SKM-1 (cell line): Measurements from ENCODE around the gene ACACB.
A peak's percentile ranks its signal among the peaks of the same experiment; 100 is the strongest.

Source experiments
- DNase-seq: peaks from one replicate; lab custom pipeline; 2025; ENCODE audit not compliant: unreplicated experiment; lab: John Stamatoyannopoulos, UW

Gene ACACB

DNA sequence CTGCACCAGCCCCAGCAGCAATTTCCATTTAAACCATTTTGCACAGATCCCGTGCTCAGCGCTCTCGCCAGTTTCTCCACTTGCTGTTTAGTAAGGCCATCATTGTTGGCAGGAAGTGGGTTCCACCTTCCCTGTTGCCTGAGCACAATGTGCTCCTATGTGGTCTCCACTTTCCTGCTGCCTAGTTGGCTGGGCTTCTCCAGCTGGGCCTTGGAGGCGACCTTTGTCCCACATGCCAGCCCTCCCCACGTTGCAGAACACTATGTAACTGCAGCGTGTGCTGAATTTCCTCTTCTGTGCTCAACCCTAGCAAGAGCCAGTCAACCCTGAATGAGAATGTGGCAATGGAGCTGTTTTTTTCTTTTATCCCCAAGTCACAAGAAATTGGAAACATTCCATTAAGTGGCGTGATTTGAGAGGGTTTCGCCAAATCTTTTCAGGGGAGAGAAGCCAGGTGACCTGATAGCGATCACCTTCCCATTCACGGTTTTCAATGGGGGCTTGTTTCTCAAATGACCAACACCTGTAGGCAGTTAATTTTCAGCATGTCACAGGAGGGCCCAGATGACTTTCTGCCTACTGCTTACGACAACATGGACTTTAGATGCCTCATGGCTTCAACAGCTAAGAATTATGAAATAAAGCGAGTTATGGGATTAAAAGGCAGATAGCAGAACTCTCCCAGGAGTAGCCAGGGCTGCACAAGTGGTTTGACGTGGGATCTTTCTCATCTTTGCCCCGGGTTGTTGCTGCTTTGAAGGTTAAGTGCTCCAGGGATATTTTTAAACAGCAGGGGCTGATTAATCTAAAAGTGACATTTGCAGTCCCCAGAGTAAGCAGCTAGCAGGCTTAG is at the start of gene ACACB:
Gene ACACB, plus strand, starts transcription at position 830 of the 853 bp plus-strand sequence. CDS start 22,819 bp downstream, outside the sequence.
- DNase-seq = no peak

- DNase-seq = no peak
Measured at GRCh38 chr12:109069307-109070271, 46.8 kb upstream of the ACACB start.

GRCh38 chr12:109074866-109075265 is 41.5 kb upstream of the ACACB start:
- no peak for DNase-seq

GRCh38 chr12:109082751-109083150 is 33.6 kb upstream of the ACACB start:
- no peak for DNase-seq

GRCh38 chr12:109084425-109084824 is 32.0 kb upstream of the ACACB start:
- no peak for DNase-seq

- DNase-seq = no peak
Measured at GRCh38 chr12:109085590-109085989, 30.8 kb upstream of the ACACB start.

- DNase-seq = no peak
Measured at GRCh38 chr12:109087250-109087649, 29.1 kb upstream of the ACACB start.

DNA sequence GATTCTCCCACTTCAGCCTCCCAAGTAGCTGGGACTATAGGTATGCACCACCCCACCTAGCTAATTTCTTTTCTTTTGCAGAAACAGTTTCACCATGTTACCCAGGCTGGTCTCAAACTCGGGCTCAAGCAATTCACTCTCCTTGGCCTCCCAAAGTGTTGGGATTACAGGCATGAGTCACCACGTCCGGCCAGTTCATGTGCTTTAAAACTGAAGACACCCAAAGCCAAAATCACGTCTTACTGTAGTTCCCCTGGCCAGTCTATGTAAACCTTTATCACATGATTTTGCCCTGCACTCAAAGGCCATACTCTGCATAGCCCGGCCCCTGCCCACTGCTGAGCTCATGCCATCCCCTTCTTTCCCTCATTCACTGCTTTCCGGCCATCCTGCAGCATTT is 27.6 kb upstream of the ACACB start:
- DNase-seq = no peak

DNA sequence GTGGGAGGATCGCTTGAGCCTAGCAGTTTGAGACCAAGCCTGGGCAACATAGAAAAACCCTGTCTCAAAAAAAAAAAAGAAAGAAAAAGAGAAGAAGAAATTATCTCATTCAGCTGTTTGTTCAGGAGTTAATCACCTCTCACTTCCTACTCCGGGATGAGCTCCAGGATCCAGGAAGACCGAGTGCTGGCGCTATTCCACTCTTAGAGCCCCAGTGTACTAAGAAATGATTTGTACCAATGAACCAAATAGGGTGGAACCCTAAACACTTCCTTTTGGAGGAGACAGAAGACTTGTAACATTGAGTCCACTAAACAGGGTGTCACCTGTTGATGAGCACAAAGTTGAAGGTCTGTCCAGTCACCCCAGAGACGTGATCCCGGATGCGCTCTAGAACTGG is 26.7 kb upstream of the ACACB start:
- DNase-seq = no peak

- no peak for DNase-seq
Measured at GRCh38 chr12:109092497-109093021, 23.8 kb upstream of the ACACB start.

GRCh38 chr12:109093022-109093918 is 23.1 kb upstream of the ACACB start, which contains the start of gene ALKBH2:
ALKBH2 (minus strand) TSS chr12:109093472; CDS start chr12:109092786, 686 bp downstream.
- DNase-seq = peak; percentile 29

DNA sequence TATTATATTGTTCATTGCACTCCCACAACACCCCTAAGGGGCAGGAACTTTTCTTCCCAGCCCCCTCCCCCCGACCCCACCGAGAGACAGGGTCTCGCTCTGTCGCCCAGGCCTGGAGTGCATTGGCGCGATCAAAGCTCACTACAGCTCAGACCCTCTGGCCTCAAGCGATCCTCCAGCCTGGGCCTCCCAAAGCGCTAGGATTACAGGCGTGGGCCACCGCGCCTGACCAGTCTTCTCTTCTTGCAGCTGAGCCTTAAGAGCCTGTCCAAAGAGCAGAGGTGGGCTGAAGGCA is 19.3 kb upstream of the ACACB start:
- DNase-seq = no peak

DNA sequence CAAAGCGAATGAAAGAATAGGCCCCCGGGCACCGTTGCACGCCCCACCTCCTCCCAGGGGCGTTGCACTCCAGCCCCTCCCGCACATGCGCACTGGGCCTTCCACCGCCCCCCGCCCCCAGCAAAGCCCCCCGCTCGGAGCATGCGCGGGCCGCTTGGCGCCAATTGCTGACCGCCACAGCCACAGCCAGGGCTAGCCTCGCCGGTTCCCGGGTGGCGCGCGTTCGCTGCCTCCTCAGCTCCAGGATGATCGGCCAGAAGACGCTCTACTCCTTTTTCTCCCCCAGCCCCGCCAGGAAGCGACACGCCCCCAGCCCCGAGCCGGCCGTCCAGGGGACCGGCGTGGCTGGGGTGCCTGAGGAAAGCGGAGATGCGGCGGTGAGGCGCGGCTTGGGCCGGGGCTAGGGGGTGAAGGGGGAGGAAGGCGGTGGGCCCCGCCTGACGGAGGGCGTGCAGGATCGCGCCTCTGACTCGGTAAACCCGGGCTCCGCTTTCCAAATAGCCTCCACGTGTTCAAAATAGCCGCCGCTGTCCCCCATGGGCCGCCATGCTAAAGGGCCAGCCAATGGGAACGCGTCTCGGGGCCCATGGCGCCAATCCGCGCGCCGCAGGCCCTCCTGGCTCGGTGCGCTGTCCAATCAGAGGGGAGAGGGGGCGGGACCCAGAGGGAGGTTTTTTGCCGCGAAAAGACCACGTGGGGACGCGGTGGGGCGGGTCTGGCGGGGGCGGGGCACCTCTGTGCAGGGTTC is 18.8 kb upstream of the ACACB start, which contains the start of gene UNG:
Gene UNG, plus strand, starts transcription at position 163 of the 748 bp plus-strand sequence. Its CDS starts 83 bp downstream, at position 246.
- peak; percentile 44 for DNase-seq

DNA sequence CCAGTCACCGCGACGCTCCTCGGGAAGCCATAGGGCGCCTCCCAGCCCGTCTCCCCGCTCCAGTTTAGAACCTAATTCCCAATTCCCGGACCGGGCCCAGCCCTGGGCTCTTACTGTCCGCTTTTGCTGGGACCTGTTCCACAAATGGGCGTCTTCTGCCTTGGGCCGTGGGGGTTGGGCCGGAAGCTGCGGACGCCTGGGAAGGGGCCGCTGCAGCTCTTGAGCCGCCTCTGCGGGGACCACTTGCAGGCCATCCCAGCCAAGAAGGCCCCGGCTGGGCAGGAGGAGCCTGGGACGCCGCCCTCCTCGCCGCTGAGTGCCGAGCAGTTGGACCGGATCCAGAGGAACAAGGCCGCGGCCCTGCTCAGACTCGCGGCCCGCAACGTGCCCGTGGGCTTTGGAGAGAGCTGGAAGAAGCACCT is 18.2 kb upstream of the ACACB start:
- DNase-seq = no peak

GRCh38 chr12:109098651-109099050 is 17.7 kb upstream of the ACACB start:
- no peak for DNase-seq

DNA sequence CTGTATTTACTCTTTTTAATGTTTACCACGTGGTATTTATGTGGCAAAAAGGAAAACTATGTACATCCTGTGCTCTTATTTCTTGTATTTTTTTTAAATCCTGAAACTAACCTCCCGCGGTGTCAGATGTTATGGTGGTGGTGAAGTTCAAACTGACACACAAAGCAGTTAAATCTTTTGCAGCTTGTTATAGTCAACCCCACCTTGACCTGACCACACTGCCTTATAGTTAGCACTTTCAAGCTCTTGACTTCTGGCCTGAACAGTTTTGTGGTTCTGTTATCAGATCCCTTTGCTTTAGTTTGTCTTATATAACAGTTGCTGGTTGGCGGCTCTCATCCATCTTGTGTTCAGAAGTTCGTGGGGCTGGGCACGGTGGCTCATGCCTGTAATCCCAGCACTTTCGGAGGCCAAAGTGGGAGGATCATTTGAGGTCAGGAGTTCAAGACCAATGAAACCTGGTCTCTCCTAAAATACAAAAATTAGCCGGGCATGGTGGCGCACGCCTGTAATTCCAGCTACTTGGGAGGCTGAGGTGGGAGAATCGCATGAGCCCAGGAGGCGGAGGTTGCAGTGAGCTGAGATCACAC is 16.9 kb upstream of the ACACB start:
- no peak for DNase-seq

DNA sequence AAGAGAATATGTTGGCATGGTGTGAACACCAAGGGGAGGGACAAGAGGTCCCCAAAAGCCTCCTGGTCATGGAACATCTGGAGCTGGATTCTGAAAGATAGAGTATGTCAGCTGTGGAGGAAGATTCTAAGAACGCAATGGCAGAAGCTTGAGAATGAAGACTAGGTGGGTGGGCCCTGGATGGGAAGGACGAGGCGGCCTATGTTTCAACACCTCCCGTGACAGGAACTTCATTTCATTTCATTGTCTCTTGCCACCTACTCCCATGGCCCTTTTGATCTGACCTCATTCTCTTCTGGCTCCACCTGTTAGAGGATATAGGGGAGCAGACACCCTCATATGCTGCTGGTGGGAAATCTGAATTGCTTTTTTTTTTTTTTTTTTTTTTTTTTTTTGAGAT is 15.6 kb upstream of the ACACB start:
- no peak for DNase-seq

DNA sequence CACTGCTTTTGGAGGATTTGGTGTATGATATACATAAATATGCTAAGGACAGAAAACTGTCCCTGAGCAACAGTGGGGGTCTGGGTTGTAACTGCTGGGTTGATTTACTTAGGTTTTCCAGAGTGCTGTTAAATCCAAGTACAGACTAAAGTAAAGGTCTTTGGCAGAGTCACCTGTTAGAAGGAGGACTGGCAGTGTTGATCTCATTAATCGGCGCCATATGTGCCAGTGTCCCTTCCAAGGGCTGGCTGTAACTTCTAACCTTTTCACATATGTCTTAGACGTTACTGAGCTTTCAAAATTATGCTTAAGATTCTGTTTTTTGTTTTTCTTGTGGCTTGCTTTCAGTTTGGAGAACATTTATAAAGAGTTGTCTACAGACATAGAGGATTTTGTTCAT is 13.9 kb upstream of the ACACB start:
- DNase-seq = no peak

DNA sequence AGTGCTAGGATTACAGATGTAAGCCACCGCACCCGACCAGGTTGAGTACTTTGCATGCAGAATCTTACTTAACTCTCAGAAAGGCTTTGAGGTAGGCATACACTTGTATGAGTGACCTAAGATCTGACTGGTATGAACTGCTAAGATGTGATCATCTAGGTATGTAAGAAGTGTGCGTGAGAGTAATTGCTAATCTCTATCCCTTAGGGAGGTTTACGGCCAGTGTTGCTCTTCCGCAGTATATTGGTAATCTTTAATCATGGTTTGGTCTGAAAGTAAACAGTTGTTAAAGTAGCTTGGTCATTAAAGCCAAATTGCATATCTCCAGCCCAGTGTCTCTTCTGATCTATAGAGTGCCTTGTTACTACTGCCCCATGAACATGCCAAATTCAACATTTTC is 11.2 kb upstream of the ACACB start:
- DNase-seq = no peak
